Adrenal gland (tissue), 12 donors: ENCODE data around the gene RAX2. TPM values are rescaled to one million over a fixed set of nuclear protein-coding genes. Genes with fewer than 3 reads are reported as not detected.

Experiments
- polyA plus RNA-seq, 3 donors: library from polyadenylated mRNA; stranded (reverse); fragments of 200-250 nt in 2 of 3; fragments of 350-450 nt in 1 of 3; fragmentation: Illumina TruSeq in 1 of 3; extraction: RNeasy Lipid Tissue Mini Kit (QIAGEN cat#74804) in 1 of 3; gene quantifications; one replicate each; pipeline ENCODE4 v1.2.3, GENCODE V29; 2013 to 2014
- small RNA-seq, 2 donors: library from RNA; depleted of rRNA; stranded (forward); fragments of <200 nt; gene quantifications; one replicate each; pipeline ENCODE3, GENCODE V24; 2016
- total RNA-seq, 9 donors: library from RNA; depleted of rRNA in 4 of 9; stranded (reverse); fragments of >200 nt in 4 of 9; fragments of 120-200 nt in 1 of 9; fragmentation: NEBNext Ultra II Directional in 1 of 9; extraction: Animal tissue kit (Norgen Biotek cat#: 25700) in 1 of 9; gene quantifications; one replicate each; pipeline versions ENCODE4 v1.1.0 to v1.2.4, GENCODE V29; 2013 to 2023
- donor health status: healthy with polysubstance abuse.
- donor health status: Bipolar disorder and iron deficiency.
- donor health status: DM: yes; HTN: yes; CAD: no.
- donor health status: DM: no; HTN: no; CAD: no.
- donor health status: DM: no; HTN: no; CAD: no.
- donor health status: DM: yes; HTN: yes; CAD: no.

Gene RAX2
- total and polyA plus RNA-seq, 12 donors = not detected

Small RNAs within 50 kb of the gene (small RNA-seq; reads per million reads assigned to genes)
- 0 reads per million in 2 donors for gene AC005777.1

Other genes with a start within 250 kb of the RAX2 start
- gene TEKTIP1, start 233.1 kb downstream of the RAX2 start, total RNA-seq = 1 to 10 TPM in 3 of 9 donors, under 1 TPM in 2, not detected in 4; 0.68 to 3.6 (median 1.4) TPM
- 1 to 10 TPM in 2 of 3 donors, not detected in 1; 1.1 to 3.5 TPM for gene TEKTIP1, start 233.1 kb downstream of the RAX2 start, polyA plus RNA-seq
- 100 to 1,000 TPM in 2 of 9 donors, 10 to 100 TPM in 7; 23.2 to 123 (median 64.6) TPM for gene MFSD12, start 214.6 kb downstream of the RAX2 start, total RNA-seq
- gene MFSD12, start 214.6 kb downstream of the RAX2 start, polyA plus RNA-seq = 10 to 100 TPM; 18.5 to 89.3 (median 48.5) TPM
- gene HMG20B, start 199.3 kb downstream of the RAX2 start, total RNA-seq = 100 to 1,000 TPM in 5 of 9 donors, 10 to 100 TPM in 4; 49.3 to 137 (median 105) TPM
- 100 to 1,000 TPM in 1 of 3 donors, 10 to 100 TPM in 2; 18.1 to 178 (median 100.0) TPM for gene HMG20B, start 199.3 kb downstream of the RAX2 start, polyA plus RNA-seq
- 1 to 10 TPM in 8 of 9 donors, under 1 TPM in 1; 0.33 to 5.9 (median 3.3) TPM for gene GIPC3, start 186.8 kb downstream of the RAX2 start, total RNA-seq
- 1 to 10 TPM; 1.6 to 4.9 (median 2.6) TPM for gene GIPC3, start 186.8 kb downstream of the RAX2 start, polyA plus RNA-seq
- 10 to 100 TPM in 7 of 9 donors, 1 to 10 TPM in 2; 4.7 to 25.5 (median 16.5) TPM for gene TBXA2R, start 165.4 kb downstream of the RAX2 start, total RNA-seq
- 1 to 10 TPM; 5.2 to 6.9 (median 6.2) TPM for gene TBXA2R, start 165.4 kb downstream of the RAX2 start, polyA plus RNA-seq
- gene CACTIN, start 145.4 kb downstream of the RAX2 start, total RNA-seq = 10 to 100 TPM; 13.3 to 78.4 (median 22.8) TPM
- 10 to 100 TPM in 2 of 3 donors, 1 to 10 TPM in 1; 5.0 to 39.0 (median 21.9) TPM for gene CACTIN, start 145.4 kb downstream of the RAX2 start, polyA plus RNA-seq
- 10 to 100 TPM in 8 of 9 donors, 1 to 10 TPM in 1; 4.0 to 44.7 (median 31.1) TPM for gene PIP5K1C, start 71.8 kb downstream of the RAX2 start, total RNA-seq
- gene PIP5K1C, start 71.8 kb downstream of the RAX2 start, polyA plus RNA-seq = 10 to 100 TPM in 2 of 3 donors, 1 to 10 TPM in 1; 8.8 to 31.6 (median 18.6) TPM
- 1 to 10 TPM in 1 of 9 donors, under 1 TPM in 4, not detected in 4; 0.14 to 2.5 (median 0.27) TPM for gene TJP3, start 63.8 kb downstream of the RAX2 start, total RNA-seq
- under 1 TPM in 1 of 3 donors, not detected in 2; 0.07 TPM for gene TJP3, start 63.8 kb downstream of the RAX2 start, polyA plus RNA-seq
- 10 to 100 TPM; 11.1 to 35.6 (median 20.5) TPM for gene APBA3, start 10.5 kb downstream of the RAX2 start, total RNA-seq
- 10 to 100 TPM in 2 of 3 donors, 1 to 10 TPM in 1; 2.6 to 43.8 (median 24.0) TPM for gene APBA3, start 10.5 kb downstream of the RAX2 start, polyA plus RNA-seq
- 100 to 1,000 TPM in 7 of 9 donors, 10 to 100 TPM in 2; 83.2 to 229 (median 107) TPM for gene MRPL54, start 9.5 kb downstream of the RAX2 start, total RNA-seq
- 100 to 1,000 TPM in 1 of 3 donors, 10 to 100 TPM in 2; 60.2 to 172 (median 100.0) TPM for gene MRPL54, start 9.5 kb downstream of the RAX2 start, polyA plus RNA-seq
- gene MATK, start 14.2 kb upstream of the RAX2 start, total RNA-seq = 1 to 10 TPM in 5 of 9 donors, under 1 TPM in 4; 0.72 to 3.3 (median 1.2) TPM
- gene MATK, start 14.2 kb upstream of the RAX2 start, polyA plus RNA-seq = 10 to 100 TPM in 1 of 3 donors, 1 to 10 TPM in 1, under 1 TPM in 1; 0.26 to 20.7 (median 3.5) TPM
- 1 to 10 TPM in 3 of 9 donors, under 1 TPM in 3, not detected in 3; 0.19 to 3.3 (median 1.2) TPM for gene ZFR2, start 96.8 kb upstream of the RAX2 start, total RNA-seq
- gene ZFR2, start 96.8 kb upstream of the RAX2 start, polyA plus RNA-seq = 10 to 100 TPM in 1 of 3 donors, 1 to 10 TPM in 1, under 1 TPM in 1; 0.90 to 13.2 (median 2.4) TPM
- gene ATCAY, start 108.5 kb upstream of the RAX2 start, total RNA-seq = 1 to 10 TPM in 4 of 9 donors, under 1 TPM in 1, not detected in 4; 0.72 to 9.3 (median 5.8) TPM
- 1 to 10 TPM; 1.6 to 6.3 (median 6.1) TPM for gene ATCAY, start 108.5 kb upstream of the RAX2 start, polyA plus RNA-seq
- gene NMRK2, start 160.8 kb upstream of the RAX2 start, total RNA-seq = 10 to 100 TPM in 1 of 9 donors, 1 to 10 TPM in 3, under 1 TPM in 1, not detected in 4; 0.36 to 14.7 (median 1.9) TPM
- gene NMRK2, start 160.8 kb upstream of the RAX2 start, polyA plus RNA-seq = 1 to 10 TPM; 1.3 to 2.3 (median 1.8) TPM
- gene DAPK3, start 198.9 kb upstream of the RAX2 start, total RNA-seq = 10 to 100 TPM; 27.2 to 83.2 (median 46.7) TPM
- gene DAPK3, start 198.9 kb upstream of the RAX2 start, polyA plus RNA-seq = 10 to 100 TPM; 17.6 to 79.0 (median 44.0) TPM
- 1,000 to 10,000 TPM; 1,439 to 3,482 (median 2,137) TPM for gene EEF2, start 213.2 kb upstream of the RAX2 start, total RNA-seq
- 1,000 to 10,000 TPM in 2 of 3 donors, 100 to 1,000 TPM in 1; 752 to 2,793 (median 1,120) TPM for gene EEF2, start 213.2 kb upstream of the RAX2 start, polyA plus RNA-seq
- gene PIAS4, start 235.5 kb upstream of the RAX2 start, total RNA-seq = 10 to 100 TPM; 16.6 to 40.7 (median 27.7) TPM
- 10 to 100 TPM; 13.7 to 22.3 (median 21.2) TPM for gene PIAS4, start 235.5 kb upstream of the RAX2 start, polyA plus RNA-seq